GM23338 (cell line): ENCODE measurements around the gene ARL6IP5. TPM values are rescaled to one million over a fixed set of nuclear protein-coding genes. Genes with fewer than 3 reads are reported as not detected.

Source experiments
- ATAC-seq: fragments of 200-7000 bp; cut with Tn5 transposase; 3 replicates; pipeline ENCODE4 v1.9.1; 2020
- DNase-seq: peaks from one replicate; pipeline ENCODE4 v3.0.0-alpha.2; 2015; ENCODE audit warnings: low spot score
- H2AFZ ChIP-seq: fragments of 200-600 bp; sonication (generic); 2 replicates; pipeline ENCODE4 v1.8.0; 2016; ENCODE audit warnings: antibody characterized with exemption, mild to moderate bottlenecking, moderate library complexity
- H3F3A ChIP-seq: fragments of 200-600 bp; sonication (generic); replicated peaks from 2 replicates; pipeline ENCODE4 v1.8.0; 2017; ENCODE audit warnings: antibody characterized with exemption, mixed run types, low read depth
- H3K27ac ChIP-seq: fragments of 200-600 bp; sonication (generic); 2 replicates; pipeline ENCODE4 v1.6.1; 2016; ENCODE audit warnings: low read depth
- H3K27me3 ChIP-seq: fragments of 200-600 bp; sonication (generic); 2 replicates; pipeline ENCODE4 v1.8.0; 2016; ENCODE audit warnings: mild to moderate bottlenecking, mixed run types, moderate library complexity; ENCODE audit not compliant: insufficient read depth
- H3K36me3 ChIP-seq: fragments of 200-600 bp; sonication (generic); 2 replicates; pipeline ENCODE4 v1.8.0; 2016; ENCODE audit warnings: mild to moderate bottlenecking; ENCODE audit not compliant: insufficient read depth
- H3K4me1 ChIP-seq: fragments of 200-600 bp; sonication (generic); 2 replicates; pipeline ENCODE4 v1.8.0; 2016; ENCODE audit warnings: mild to moderate bottlenecking, moderate library complexity; ENCODE audit not compliant: insufficient read depth
- H3K4me2 ChIP-seq: fragments of 200-600 bp; sonication (generic); 2 replicates; pipeline ENCODE4 v1.7.1; 2017; ENCODE audit warnings: mixed run types
- H3K4me3 ChIP-seq: fragments of 200-600 bp; sonication (generic); 2 replicates; pipeline ENCODE4 v1.6.1; 2016; ENCODE audit warnings: mixed run types
- H3K79me2 ChIP-seq: fragments of 200-600 bp; sonication (generic); replicated peaks from 2 replicates; pipeline ENCODE4 v1.8.0; 2017; ENCODE audit warnings: mild to moderate bottlenecking; ENCODE audit not compliant: insufficient read depth
- H3K9me2 ChIP-seq: fragments of 200-600 bp; sonication (generic); 2 replicates; pipeline ENCODE4 v1.8.0; 2017; ENCODE audit not compliant: insufficient read depth
- H4K20me1 ChIP-seq: fragments of 200-600 bp; sonication (generic); replicated peaks from 2 replicates; pipeline ENCODE4 v1.8.0; 2017; ENCODE audit warnings: mild to moderate bottlenecking; ENCODE audit not compliant: insufficient read depth
- H3K27ac Mint-ChIP-seq: 2 replicates; pipeline ENCODE4 v1.8.0; 2020; ENCODE audit warnings: inconsistent platforms, mild to moderate bottlenecking, moderate library complexity, mixed read lengths
- H3K27me3 Mint-ChIP-seq: 3 replicates; pipeline ENCODE4 v1.8.0; 2022; ENCODE audit warnings: low read depth, mild to moderate bottlenecking, moderate library complexity, mixed read lengths, inconsistent platforms; ENCODE audit not compliant: insufficient read depth, poor library complexity
- H3K36me3 Mint-ChIP-seq: 3 replicates; pipeline ENCODE4 v1.8.0; 2021; ENCODE audit warnings: low read depth, mild to moderate bottlenecking, inconsistent platforms, moderate library complexity, mixed read lengths
- H3K4me1 Mint-ChIP-seq: 3 replicates; pipeline ENCODE4 v1.8.0; 2020; ENCODE audit warnings: mild to moderate bottlenecking, inconsistent platforms, mixed read lengths
- H3K4me3 Mint-ChIP-seq: 3 replicates; pipeline ENCODE4 v1.8.0; 2021; ENCODE audit warnings: moderate library complexity, mild to moderate bottlenecking, inconsistent platforms, mixed read lengths
- H3K9me3 Mint-ChIP-seq: 3 replicates; pipeline ENCODE4 v1.8.0; 2020; ENCODE audit warnings: moderate library complexity, mild to moderate bottlenecking, inconsistent platforms, mixed read lengths
- CREB1 ChIP-seq: fragments of 250-450 bp; sonication (Bioruptor Pico); IDR thresholded peaks from 2 replicates; pipeline ENCODE4 v1.5.0; 2020; ENCODE audit warnings: low read depth, mild to moderate bottlenecking, moderate library complexity
- CTCF ChIP-seq, 2 experiments: fragments of 200-600 bp in 1 of 2; sonication (generic) in 1 of 2; conservative IDR thresholded peaks; 2 replicates each; pipeline versions ENCODE4 v1.5.1 to v1.6.1; 2016 to 2017; ENCODE audit warnings: antibody characterized with exemption in 2 of 2, low read depth in 2 of 2, mild to moderate bottlenecking in 2 of 2, moderate library complexity in 1 of 2
- ETS1 ChIP-seq: IDR thresholded peaks from 2 replicates; pipeline ENCODE4 v1.6.1; 2016; ENCODE audit warnings: antibody characterized with exemption
- EZH2 ChIP-seq: fragments of 200-600 bp; sonication (generic); IDR thresholded peaks from one replicate; pipeline ENCODE4 v1.8.0; 2017; ENCODE audit warnings: antibody characterized with exemption, mild to moderate bottlenecking, low read depth; ENCODE audit not compliant: unreplicated experiment
- EZH2phosphoT487 ChIP-seq: fragments of 200-600 bp; sonication (generic); IDR thresholded peaks from one replicate; pipeline ENCODE4 v1.8.1; 2018; ENCODE audit warnings: antibody characterized with exemption; ENCODE audit not compliant: unreplicated experiment
- JUNB ChIP-seq: IDR thresholded peaks from one replicate; pipeline ENCODE4 v1.6.1; 2016; ENCODE audit warnings: antibody characterized with exemption; ENCODE audit not compliant: unreplicated experiment
- NANOG ChIP-seq: IDR thresholded peaks from 2 replicates; pipeline ENCODE4 v1.6.1; 2016; ENCODE audit warnings: antibody characterized with exemption, borderline replicate concordance
- POLR2AphosphoS5 ChIP-seq: IDR thresholded peaks from 2 replicates; pipeline ENCODE4 v1.6.1; 2016; ENCODE audit warnings: antibody characterized with exemption, low read depth
- REST ChIP-seq: IDR thresholded peaks from one replicate; pipeline ENCODE4 v1.6.1; 2018; ENCODE audit warnings: antibody characterized with exemption; ENCODE audit not compliant: unreplicated experiment
- STAT1 ChIP-seq: IDR thresholded peaks from one replicate; pipeline ENCODE4 v1.6.1; 2016; ENCODE audit warnings: antibody characterized with exemption; ENCODE audit not compliant: unreplicated experiment
- ZNF114 ChIP-seq: fragments of 250-450 bp; sonication (Bioruptor Pico); IDR thresholded peaks from 2 replicates; pipeline ENCODE4 v1.5.0; 2020; ENCODE audit warnings: mild to moderate bottlenecking, moderate library complexity
- ZNF331 ChIP-seq: fragments of 250-450 bp; sonication (Bioruptor Pico); IDR thresholded peaks from 2 replicates; pipeline ENCODE4 v1.5.0; 2020; ENCODE audit warnings: low read depth, mild to moderate bottlenecking, moderate library complexity
- ZNF462 ChIP-seq: fragments of 250-450 bp; sonication (Bioruptor Pico); IDR thresholded peaks from 2 replicates; pipeline ENCODE4 v1.5.0; 2020; ENCODE audit warnings: mild to moderate bottlenecking, moderate library complexity
- polyA plus RNA-seq: library from polyadenylated mRNA; unstranded; fragments of >200 nt; fragmentation: Nextera tagmentation; extraction: Ambion mirVana; gene quantifications from 2 replicates; pipeline ENCODE4 v1.2.1, GENCODE V29; 2016
- total RNA-seq: library from RNA; depleted of rRNA; stranded (reverse); fragments of >200 nt; shearing (Covaris generic); gene quantifications from 2 replicates; pipeline ENCODE4 v1.2.3, GENCODE V29; 2014

ARL6IP5 gene
- total and polyA plus RNA-seq, 2 experiments from 2014 or later, result 28.8 to 39.8 TPM

- Histone ChIP-seq H3K27me3 (peaks cover 7% of the 10 kb centered on the region; the same call in 1 of the 2 replicates), H2AFZ (no peak overlapping the region), H3K4me2 (no peak overlapping the region), H3K27ac (no peak overlapping the region), H3K79me2 (no peaks in the 10 kb centered on the region), H3K4me1 (no peaks in the 10 kb centered on the region), H3K36me3 (no peaks in the 10 kb centered on the region), H3K4me3 (no peak overlapping the region), H4K20me1 (no peaks in the 10 kb centered on the region), H3K9me2 (no peaks in the 10 kb centered on the region), H3F3A (no peaks in the 10 kb centered on the region)
- no peak overlapping the region for H3K4me3 Mint-ChIP-seq
- no peak for DNase-seq
- no peak overlapping the region for H3K27ac Mint-ChIP-seq
- H3K36me3 Mint-ChIP-seq, result no peaks in the 10 kb centered on the region
- ATAC-seq, result no peak
- TF ChIP-seq POLR2AphosphoS5, result no peak
- no peak for TF ChIP-seq NANOG
- no peak for TF ChIP-seq ZNF462 (CRISPR knock-in tag)
- TF ChIP-seq EZH2phosphoT487, result no peak
- no peak for TF ChIP-seq ETS1
- no peak for TF ChIP-seq REST
- TF ChIP-seq ZNF331 (CRISPR knock-in tag), result no peak
- TF ChIP-seq CTCF (conservative IDR thresholded peaks at IDR 0.05; ENCODE audit: low read depth in 2 of 2), result no peak
- no peak for TF ChIP-seq CREB1 (CRISPR knock-in tag)
- TF ChIP-seq ZNF114 (CRISPR knock-in tag), result no peak
- no peak for TF ChIP-seq EZH2
- TF ChIP-seq JUNB, result no peak
- no peak for TF ChIP-seq STAT1
- H3K9me3 Mint-ChIP-seq, result no peaks in the 10 kb centered on the region
- H3K27me3 Mint-ChIP-seq, result peaks cover 1% of the 10 kb centered on the region
- no peaks in the 10 kb centered on the region for H3K4me1 Mint-ChIP-seq
Observed at GRCh38 chr3:69137412-69137811, 52.7 kb downstream of the ARL6IP5 start.
